HFFc6 (cell line): ENCODE measurements around the gene SLC19A1. TPM values are rescaled to one million over a fixed set of nuclear protein-coding genes. Genes with fewer than 3 reads are reported as not detected.

ENCODE experiments used
- DNase-seq: peaks from one replicate; pipeline ENCODE4 v3.0.0-alpha.2; 2018
- H3K27ac Mint-ChIP-seq: 2 replicates; pipeline ENCODE4 v1.8.0; 2020; ENCODE audit warnings: mild to moderate bottlenecking, mixed read lengths
- H3K27me3 Mint-ChIP-seq: 2 replicates; pipeline ENCODE4 v1.8.0; 2021; ENCODE audit warnings: mild to moderate bottlenecking, moderate library complexity, mixed read lengths; ENCODE audit not compliant: insufficient read depth
- H3K36me3 Mint-ChIP-seq: 2 replicates; pipeline ENCODE4 v1.8.0; 2021; ENCODE audit warnings: low read depth, mixed read lengths
- H3K4me1 Mint-ChIP-seq: 2 replicates; pipeline ENCODE4 v1.8.0; 2020; ENCODE audit warnings: low read depth, mixed read lengths
- H3K4me3 Mint-ChIP-seq: 2 replicates; pipeline ENCODE4 v1.8.0; 2020; ENCODE audit warnings: mild to moderate bottlenecking, moderate library complexity, mixed read lengths
- H3K9me3 Mint-ChIP-seq: 2 replicates; pipeline ENCODE4 v1.8.0; 2020; ENCODE audit warnings: mild to moderate bottlenecking, mixed read lengths
- CTCF ChIP-seq: fragments of 200-600 bp; sonication (generic); IDR thresholded peaks from 2 replicates; pipeline ENCODE4 v1.5.0; 2021; ENCODE audit warnings: antibody characterized with exemption, mild to moderate bottlenecking
- total RNA-seq, 6 experiments: library from RNA; stranded (reverse); fragmentation: NEBNext Ultra II Directional; extraction: Animal tissue kit (Norgen Biotek cat#: 25700); gene quantifications; 2 replicates in 1 of 6; 3 replicates in 5 of 6; pipeline ENCODE4 v1.2.3, GENCODE V29; 2021

The SLC19A1 gene
- total RNA-seq, 6 experiments from 2014 or later = 12.3 to 15.9 (median 14.6) TPM

GRCh38 chr21:45475797-45476570 is 66.3 kb downstream of the SLC19A1 start:
- DNase-seq = no peak
- Mint-ChIP-seq H3K9me3 (no peaks in the 10 kb centered on the region; the same call in 1 of the 2 replicates), H3K27ac (no peak overlapping the region), H3K4me3 (no peak overlapping the region), H3K36me3 (peaks cover 30% of the 10 kb centered on the region), H3K4me1 (peaks cover 8% of the 10 kb centered on the region), H3K27me3 (peaks cover 2% of the 10 kb centered on the region; the same call in 1 of the 2 replicates)
- no peak for TF ChIP-seq CTCF

- no peak overlapping the region for H3K4me3 Mint-ChIP-seq
Observed at GRCh38 chr21:45475004-45475685, 67.1 kb downstream of the SLC19A1 start.

GRCh38 chr21:45474323-45474950 is 67.8 kb downstream of the SLC19A1 start:
- Mint-ChIP-seq H3K9me3 (no peaks in the 10 kb centered on the region; the same call in 1 of the 2 replicates), H3K27me3 (peaks cover 2% of the 10 kb centered on the region; the same call in 1 of the 2 replicates), H3K4me3 (no peak overlapping the region; the same call in 1 of the 2 replicates), H3K4me1 (peaks cover 24% of the 10 kb centered on the region), H3K27ac (peak overlapping the region; percentile 19), H3K36me3 (peaks cover 29% of the 10 kb centered on the region)
- no peak for DNase-seq
- no peak for TF ChIP-seq CTCF

More at GRCh38 chr21:45475004-45475685, 67.1 kb downstream of the SLC19A1 start:
- Mint-ChIP-seq H3K4me1 (peaks cover 17% of the 10 kb centered on the region), H3K27me3 (peaks cover 2% of the 10 kb centered on the region; the same call in 1 of the 2 replicates), H3K9me3 (no peaks in the 10 kb centered on the region; the same call in 1 of the 2 replicates), H3K27ac (no peak overlapping the region), H3K36me3 (peaks cover 30% of the 10 kb centered on the region)
- no peak for DNase-seq
- TF ChIP-seq CTCF = no peak

- no peak for DNase-seq
- peaks cover 24% of the 10 kb centered on the region for H3K36me3 Mint-ChIP-seq
- H3K27ac Mint-ChIP-seq = peak overlapping the region; percentile 19
- no peaks in the 10 kb centered on the region for H3K9me3 Mint-ChIP-seq
- no peak overlapping the region for H3K4me3 Mint-ChIP-seq
- TF ChIP-seq CTCF = no peak
- peaks cover 2% of the 10 kb centered on the region; the same call in 1 of the 2 replicates for H3K27me3 Mint-ChIP-seq
- peaks cover 24% of the 10 kb centered on the region for H3K4me1 Mint-ChIP-seq
Observed at GRCh38 chr21:45473496-45474322, 68.5 kb downstream of the SLC19A1 start.
